Hepatocyte (in vitro differentiated cells): ENCODE data around the gene PHACTR1.

ENCODE experiments used
- CTCF ChIP-seq: fragments of 200-600 bp; sonication (generic); IDR thresholded peaks from 2 replicates; pipeline ENCODE4 v1.5.1; 2016; ENCODE audit warnings: antibody characterized with exemption, mild to moderate bottlenecking; ENCODE audit not compliant: poor library complexity
- EZH2 ChIP-seq: fragments of 200-600 bp; sonication (generic); IDR thresholded peaks from 2 replicates; pipeline ENCODE4 v1.6.1; 2016; ENCODE audit warnings: antibody characterized with exemption, mild to moderate bottlenecking, borderline replicate concordance
- EZH2phosphoT487 ChIP-seq: fragments of 200-600 bp; sonication (generic); IDR thresholded peaks from one replicate; pipeline ENCODE4 v1.6.1; 2018; ENCODE audit warnings: antibody characterized with exemption, mild to moderate bottlenecking, low read depth, moderate library complexity; ENCODE audit not compliant: unreplicated experiment, severe bottlenecking

- TF ChIP-seq CTCF (no peak), EZH2 (no peak), EZH2phosphoT487 (no peak)
These were observed 545.0 kb downstream of the PHACTR1 start for GRCh38 chr6:13261464-13261994.
